ENCODE data around the gene LAMC2. TPM values are rescaled to one million over a fixed set of nuclear protein-coding genes. Genes with fewer than 3 reads are reported as not detected.

LAMC2 gene
- total RNA-seq, 1 donor from 2014 or later = 42.2 TPM

DNA sequence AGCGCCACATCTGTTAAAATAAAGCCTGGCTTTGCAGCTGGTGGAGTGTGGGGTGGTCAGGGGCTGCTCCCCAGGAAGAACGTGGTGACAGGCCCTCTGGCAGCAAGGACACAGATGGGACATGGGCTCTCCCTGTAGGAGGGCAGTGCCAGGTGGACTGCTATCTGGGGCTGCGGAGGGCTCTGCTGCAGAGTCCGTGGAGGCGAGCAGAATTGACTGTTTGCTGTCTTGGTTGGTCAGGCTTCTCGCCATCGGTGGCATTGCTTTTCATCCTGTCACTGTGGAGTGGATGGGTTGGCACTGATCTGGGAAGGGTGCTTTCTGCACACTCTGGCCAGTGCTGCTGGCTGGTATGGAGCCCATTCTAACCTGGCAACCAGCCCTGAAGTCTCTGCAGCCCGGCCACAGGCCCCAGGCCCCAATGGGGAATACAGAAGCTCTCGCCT lies 103.0 kb downstream of the LAMC2 start:
- intact Hi-C loops (cut with DNase I) = no loop called here

DNA sequence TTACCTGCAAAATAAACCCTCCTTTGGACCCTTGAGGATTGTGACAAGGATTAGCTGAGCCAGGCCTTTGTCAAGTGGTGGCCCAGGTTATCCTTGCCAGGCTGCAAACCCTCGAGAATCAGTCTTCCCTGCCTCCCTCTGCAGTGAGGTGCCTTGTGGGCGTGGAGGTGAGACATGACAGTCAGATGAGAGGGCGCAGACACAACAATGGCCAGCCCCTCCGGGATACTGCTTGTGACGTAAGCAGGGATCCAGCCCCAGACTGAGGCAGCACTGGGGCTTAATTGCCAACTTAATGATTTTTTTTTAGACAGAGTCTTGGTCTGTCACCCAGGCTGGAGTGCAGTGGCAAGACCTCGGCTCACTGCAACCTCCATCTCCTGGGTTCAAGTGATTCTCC lies 104.6 kb downstream of the LAMC2 start:
- no peak overlapping the region for H3K27ac ChIP-seq
- no peaks in the 10 kb centered on the region for H3K9me3 ChIP-seq
- TF ChIP-seq, protein P1, sequence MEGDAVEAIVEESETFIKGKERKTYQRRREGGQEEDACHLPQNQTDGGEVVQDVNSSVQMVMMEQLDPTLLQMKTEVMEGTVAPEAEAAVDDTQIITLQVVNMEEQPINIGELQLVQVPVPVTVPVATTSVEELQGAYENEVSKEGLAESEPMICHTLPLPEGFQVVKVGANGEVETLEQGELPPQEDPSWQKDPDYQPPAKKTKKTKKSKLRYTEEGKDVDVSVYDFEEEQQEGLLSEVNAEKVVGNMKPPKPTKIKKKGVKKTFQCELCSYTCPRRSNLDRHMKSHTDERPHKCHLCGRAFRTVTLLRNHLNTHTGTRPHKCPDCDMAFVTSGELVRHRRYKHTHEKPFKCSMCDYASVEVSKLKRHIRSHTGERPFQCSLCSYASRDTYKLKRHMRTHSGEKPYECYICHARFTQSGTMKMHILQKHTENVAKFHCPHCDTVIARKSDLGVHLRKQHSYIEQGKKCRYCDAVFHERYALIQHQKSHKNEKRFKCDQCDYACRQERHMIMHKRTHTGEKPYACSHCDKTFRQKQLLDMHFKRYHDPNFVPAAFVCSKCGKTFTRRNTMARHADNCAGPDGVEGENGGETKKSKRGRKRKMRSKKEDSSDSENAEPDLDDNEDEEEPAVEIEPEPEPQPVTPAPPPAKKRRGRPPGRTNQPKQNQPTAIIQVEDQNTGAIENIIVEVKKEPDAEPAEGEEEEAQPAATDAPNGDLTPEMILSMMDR (IDR thresholded peaks at IDR 0.05) = no peak
- H3K27me3 ChIP-seq = no peaks in the 10 kb centered on the region
- H3K4me1 ChIP-seq = no peaks in the 10 kb centered on the region
- H3K36me3 ChIP-seq = no peaks in the 10 kb centered on the region
- ATAC-seq = no peak
- no peak for DNase-seq
- H3K4me3 ChIP-seq = no peak overlapping the region
- intact Hi-C loops (cut with DNase I) = no loop called here

More for the DNA sequence above, 103.0 kb downstream of the LAMC2 start:
- Histone ChIP-seq H3K4me1 (no peaks in the 10 kb centered on the region), H3K36me3 (no peaks in the 10 kb centered on the region), H3K27me3 (no peaks in the 10 kb centered on the region), H3K4me3 (no peak overlapping the region), H3K27ac (no peak overlapping the region), H3K9me3 (no peaks in the 10 kb centered on the region)
- DNase-seq (no peak), ATAC-seq (no peak)
- TF ChIP-seq, protein P1 (IDR thresholded peaks at IDR 0.05) = no peak

DNA sequence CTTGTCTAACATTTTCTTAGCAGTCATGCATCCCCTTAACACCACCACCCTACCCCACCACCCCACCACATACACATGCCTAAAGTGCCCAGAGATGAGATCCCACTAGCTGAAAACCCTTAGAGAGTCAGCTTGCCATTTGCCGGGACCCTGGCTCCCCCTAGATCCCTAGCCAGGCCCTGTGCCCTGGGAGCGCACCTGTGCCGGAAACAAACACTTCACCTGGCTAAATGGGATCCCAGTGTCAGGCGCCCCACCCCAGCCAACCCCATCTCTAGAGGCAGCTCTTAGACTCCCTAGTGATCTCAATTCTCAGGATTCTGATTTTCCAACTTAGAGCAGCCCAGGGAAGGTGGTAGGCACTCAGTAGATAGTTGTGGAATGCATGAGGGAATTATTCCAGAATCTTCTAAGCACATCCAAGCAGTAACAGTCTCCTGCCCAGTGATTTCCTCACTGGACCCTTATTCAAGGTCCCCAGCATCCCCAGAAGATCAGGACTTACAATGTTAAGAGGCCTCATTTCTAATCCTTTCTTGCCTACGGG lies 105.2 kb downstream of the LAMC2 start:
- no peaks in the 10 kb centered on the region for H3K9me3 ChIP-seq
- H3K4me1 ChIP-seq = no peaks in the 10 kb centered on the region
- H3K27me3 ChIP-seq = no peaks in the 10 kb centered on the region
- intact Hi-C loops (cut with DNase I) = no loop called here
- ATAC-seq (no peak), DNase-seq (no peak)
- no peaks in the 10 kb centered on the region for H3K36me3 ChIP-seq
- no peak overlapping the region for H3K4me3 ChIP-seq
- H3K27ac ChIP-seq = no peak overlapping the region
- TF ChIP-seq, protein P1 (IDR thresholded peaks at IDR 0.05) = no peak

DNA sequence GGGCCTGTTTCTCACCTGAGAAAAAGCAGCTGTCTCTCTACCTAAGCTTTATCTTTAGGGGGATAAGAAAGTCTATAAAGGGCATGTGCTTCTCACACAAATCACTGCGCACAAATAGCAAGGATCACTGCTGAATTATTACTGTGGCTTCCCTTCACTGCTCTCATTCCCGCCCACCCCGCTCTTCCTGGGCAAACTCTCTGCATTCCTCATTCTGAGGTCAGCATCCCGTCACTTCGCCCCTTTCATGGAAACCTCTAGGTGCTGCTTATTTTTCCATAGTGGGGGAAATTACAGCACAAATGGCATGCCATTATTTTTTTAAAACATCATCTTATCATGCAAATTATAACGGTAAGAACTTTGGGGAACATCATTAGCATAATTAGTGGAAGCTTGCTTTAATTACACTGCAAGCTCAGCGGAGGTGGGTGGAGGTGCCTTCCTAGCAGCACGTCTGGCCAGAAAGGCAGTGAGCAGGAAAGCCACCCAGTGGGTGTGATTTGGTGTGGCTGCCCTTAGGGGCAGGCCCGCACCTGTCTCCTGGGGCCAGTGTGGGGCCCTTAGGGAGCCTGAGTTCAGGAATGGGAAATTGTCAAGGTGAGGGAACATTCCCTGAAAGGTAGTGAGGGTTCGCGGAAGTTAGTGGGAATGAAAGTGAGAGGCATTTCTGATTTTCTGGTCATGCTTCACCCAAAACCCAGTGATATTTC lies 105.9 kb downstream of the LAMC2 start:
- Histone ChIP-seq H3K4me3 (no peak overlapping the region), H3K27ac (no peak overlapping the region), H3K27me3 (no peaks in the 10 kb centered on the region), H3K4me1 (no peaks in the 10 kb centered on the region), H3K36me3 (no peaks in the 10 kb centered on the region), H3K9me3 (no peaks in the 10 kb centered on the region)
- intact Hi-C loops (cut with DNase I) = no loop called here
- no peak for DNase-seq
- no peak for ATAC-seq
- TF ChIP-seq, protein P1 (IDR thresholded peaks at IDR 0.05) = no peak

DNA sequence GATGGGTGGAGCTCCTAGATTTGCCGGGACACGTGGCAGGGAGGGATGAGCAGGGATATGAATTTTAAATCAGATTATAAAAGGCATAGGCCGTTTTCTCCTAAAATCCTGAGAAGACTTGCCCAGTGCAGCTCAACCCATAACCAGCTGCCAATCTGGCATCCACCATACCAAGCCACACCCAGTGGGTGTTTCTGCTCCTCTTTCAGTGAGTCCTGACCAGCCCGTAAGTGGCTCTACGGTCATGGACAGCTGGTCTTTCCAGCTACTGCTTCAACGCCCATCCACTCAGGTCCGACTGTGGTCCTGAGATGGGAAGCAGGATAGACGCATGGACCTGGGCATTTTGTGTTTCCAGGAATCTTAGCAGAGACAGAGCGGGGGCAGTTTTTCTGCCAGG lies 107.2 kb downstream of the LAMC2 start:
- DNase-seq = no peak
- H3K4me1 ChIP-seq = no peaks in the 10 kb centered on the region
- H3K27ac ChIP-seq = no peak overlapping the region
- H3K27me3 ChIP-seq = no peaks in the 10 kb centered on the region
- no peak overlapping the region for H3K4me3 ChIP-seq
- TF ChIP-seq, protein P1 (IDR thresholded peaks at IDR 0.05) = no peak
- H3K36me3 ChIP-seq = no peaks in the 10 kb centered on the region
- ATAC-seq = no peak
- H3K9me3 ChIP-seq = no peaks in the 10 kb centered on the region
- intact Hi-C loops (cut with DNase I) = no loop called here
